ENCODE results near the gene IARS1.

Gene IARS1

DNA sequence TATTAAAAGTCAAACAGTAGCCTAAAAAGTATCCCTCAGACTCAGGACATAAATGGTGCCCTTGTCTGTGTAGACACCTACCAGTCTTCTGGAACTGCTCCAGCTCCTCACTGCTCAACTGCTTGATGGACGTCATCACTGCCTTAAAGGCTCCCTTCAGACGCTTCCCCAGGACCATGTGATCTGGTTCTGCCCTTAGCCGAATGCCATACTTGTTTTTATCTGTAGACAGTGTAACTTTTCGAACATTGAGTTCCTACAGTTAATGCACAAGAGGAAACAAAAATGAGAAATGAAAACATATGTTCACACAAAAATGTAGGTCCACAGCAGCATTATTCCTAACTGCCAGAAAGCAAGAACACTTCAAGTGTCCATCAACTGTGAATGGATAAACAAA, 46.2 kb downstream of the IARS1 start:
- no peak overlapping the region for H2AFZ ChIP-seq (ENCODE audit: low read depth, low read length)
- no peak for DNase-seq
- ATAC-seq (ENCODE audit: insufficient read depth, low read depth), result no peak
- no peak overlapping the region for H3K27ac ChIP-seq (ENCODE audit: low read length)
- peaks cover 100% of the 10 kb centered on the region for H3K36me3 ChIP-seq (ENCODE audit: insufficient read depth, low read length)
- H4K20me1 ChIP-seq (ENCODE audit: insufficient read depth, low read length), result peaks cover 7% of the 10 kb centered on the region
- H3K9ac ChIP-seq (ENCODE audit: low read depth, low read length), result no peak overlapping the region
- H3K9me3 ChIP-seq (ENCODE audit: insufficient read depth, low read length, severe bottlenecking), result no peaks in the 10 kb centered on the region
- no peak overlapping the region for H3K4me2 ChIP-seq (ENCODE audit: insufficient read depth, low read length)
- H3K4me1 ChIP-seq (ENCODE audit: insufficient read depth, low read length), result no peaks in the 10 kb centered on the region
- H3K79me2 ChIP-seq (ENCODE audit: insufficient read depth, low read length), result no peaks in the 10 kb centered on the region; the same call in 1 of the 2 replicates
- TF ChIP-seq EZH2 (IDR thresholded peaks at IDR 0.05; ENCODE audit: borderline replicate concordance, low read depth, low read length, severe bottlenecking), result no peak
- TF ChIP-seq, protein P1, sequence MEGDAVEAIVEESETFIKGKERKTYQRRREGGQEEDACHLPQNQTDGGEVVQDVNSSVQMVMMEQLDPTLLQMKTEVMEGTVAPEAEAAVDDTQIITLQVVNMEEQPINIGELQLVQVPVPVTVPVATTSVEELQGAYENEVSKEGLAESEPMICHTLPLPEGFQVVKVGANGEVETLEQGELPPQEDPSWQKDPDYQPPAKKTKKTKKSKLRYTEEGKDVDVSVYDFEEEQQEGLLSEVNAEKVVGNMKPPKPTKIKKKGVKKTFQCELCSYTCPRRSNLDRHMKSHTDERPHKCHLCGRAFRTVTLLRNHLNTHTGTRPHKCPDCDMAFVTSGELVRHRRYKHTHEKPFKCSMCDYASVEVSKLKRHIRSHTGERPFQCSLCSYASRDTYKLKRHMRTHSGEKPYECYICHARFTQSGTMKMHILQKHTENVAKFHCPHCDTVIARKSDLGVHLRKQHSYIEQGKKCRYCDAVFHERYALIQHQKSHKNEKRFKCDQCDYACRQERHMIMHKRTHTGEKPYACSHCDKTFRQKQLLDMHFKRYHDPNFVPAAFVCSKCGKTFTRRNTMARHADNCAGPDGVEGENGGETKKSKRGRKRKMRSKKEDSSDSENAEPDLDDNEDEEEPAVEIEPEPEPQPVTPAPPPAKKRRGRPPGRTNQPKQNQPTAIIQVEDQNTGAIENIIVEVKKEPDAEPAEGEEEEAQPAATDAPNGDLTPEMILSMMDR (IDR thresholded peaks at IDR 0.05; ENCODE audit: borderline replicate concordance, extremely low read depth, low read length, poor library complexity, severe bottlenecking), result no peak
- H3K4me3 ChIP-seq (ENCODE audit: low read depth in 1 of 2, low read length in 2 of 2), result no peak overlapping the region
- no peaks in the 10 kb centered on the region for H3K27me3 ChIP-seq (ENCODE audit: insufficient read depth, low read length, poor library complexity)

DNA sequence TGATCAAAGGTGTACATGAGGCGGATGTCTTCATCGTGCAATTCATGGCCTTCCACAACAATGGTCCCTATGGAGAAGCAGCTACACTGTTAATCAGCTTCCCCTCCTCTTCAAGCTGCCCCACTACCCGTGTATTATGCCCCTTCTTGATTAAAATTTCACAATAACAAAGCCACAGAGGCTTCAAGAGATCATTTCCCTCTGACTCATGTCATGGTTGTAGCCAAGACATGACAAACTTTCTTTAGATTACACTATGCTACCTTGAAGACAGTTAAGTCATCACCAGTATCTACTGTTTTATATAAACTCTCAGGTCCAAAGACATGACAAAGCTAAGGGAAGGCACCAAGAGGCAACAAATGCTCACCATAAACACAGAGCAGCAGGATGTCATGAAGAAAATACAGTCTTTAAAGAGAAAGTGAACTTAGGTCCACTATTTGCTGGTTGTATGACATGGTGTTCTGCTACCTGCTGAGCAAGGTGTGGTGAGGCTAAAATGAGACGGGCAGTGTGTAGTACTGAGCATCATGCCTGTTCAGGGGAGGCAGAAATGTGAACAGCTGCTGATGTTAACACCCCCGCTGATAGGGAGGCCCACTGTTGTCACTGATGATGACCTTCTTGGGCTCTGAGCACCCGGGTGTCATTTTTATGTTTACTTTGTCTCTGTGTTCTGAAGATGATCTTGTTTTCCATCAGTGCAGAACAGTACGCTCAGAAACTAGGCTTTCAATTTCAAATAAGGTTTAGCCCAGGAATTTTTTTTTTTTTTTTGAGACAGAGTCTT, 48.3 kb downstream of the IARS1 start:
- Histone ChIP-seq H4K20me1 (ENCODE audit: insufficient read depth, low read length) (peaks cover 3% of the 10 kb centered on the region), H3K27me3 (ENCODE audit: insufficient read depth, low read length, poor library complexity) (no peaks in the 10 kb centered on the region), H2AFZ (ENCODE audit: low read depth, low read length) (no peak overlapping the region), H3K4me2 (ENCODE audit: insufficient read depth, low read length) (no peak overlapping the region), H3K9ac (ENCODE audit: low read depth, low read length) (no peak overlapping the region), H3K79me2 (ENCODE audit: insufficient read depth, low read length) (no peaks in the 10 kb centered on the region; the same call in 1 of the 2 replicates), H3K4me3 (ENCODE audit: low read depth in 1 of 2, low read length in 2 of 2) (no peak overlapping the region), H3K36me3 (ENCODE audit: insufficient read depth, low read length) (peaks cover 100% of the 10 kb centered on the region), H3K27ac (ENCODE audit: low read length) (no peak overlapping the region), H3K4me1 (ENCODE audit: insufficient read depth, low read length) (no peaks in the 10 kb centered on the region), H3K9me3 (ENCODE audit: insufficient read depth, low read length, severe bottlenecking) (no peaks in the 10 kb centered on the region)
- TF ChIP-seq EZH2 (IDR thresholded peaks at IDR 0.05; ENCODE audit: borderline replicate concordance, low read depth, low read length, severe bottlenecking), result no peak
- TF ChIP-seq, protein P1 (IDR thresholded peaks at IDR 0.05; ENCODE audit: borderline replicate concordance, extremely low read depth, low read length, poor library complexity, severe bottlenecking), result no peak
- DNase-seq (no peak), ATAC-seq (ENCODE audit: insufficient read depth, low read depth) (no peak)
